ENCODE results near the gene C11orf54. TPM values are rescaled to one million over a fixed set of nuclear protein-coding genes. Genes with fewer than 3 reads are reported as not detected.
A peak's percentile ranks its signal among the peaks of the same experiment; 100 is the strongest.

C11orf54 gene
- total and polyA plus RNA-seq, 10 of the 15 experiments (the other 5 are each of a cell fraction or from before 2014, with no cell fraction given): 15.1 to 32.3 (median 26.8) TPM

DNA sequence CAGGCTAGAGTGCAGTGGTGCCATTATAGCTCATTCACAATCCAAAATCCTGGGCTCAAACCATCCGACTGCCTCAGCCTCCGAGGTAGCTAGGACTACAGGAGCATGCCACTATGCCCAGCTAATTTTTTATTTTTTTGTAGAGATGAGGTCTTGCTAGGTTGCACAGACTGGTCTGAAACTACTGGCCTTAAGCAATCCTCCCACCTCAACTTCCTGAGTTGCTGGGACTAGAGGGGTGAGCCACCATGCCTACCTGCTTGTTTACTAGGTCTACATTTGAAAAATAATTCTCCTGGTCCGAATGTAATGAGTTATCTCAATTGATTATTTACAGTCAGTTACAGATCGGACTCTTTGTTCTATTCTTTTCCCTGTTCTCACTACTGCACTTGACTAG, 22.2 kb upstream of the C11orf54 start:
- WGBS (ENCODE audit: insufficient coverage, insufficient replicate concordance, low lambda C conversion rate, missing lambda C conversion rate): 75% methylated on average over 4 of the region's 4 CpGs
- no TSS peak for BruUV-seq (replicated peaks)
- Histone ChIP-seq H3K4me2 (ENCODE audit: control insufficient read depth, insufficient read depth) (no peak overlapping the region), H3K27me3 (replicated peaks in 1 of 2; ENCODE audit: control insufficient read depth in 2 of 2, insufficient read depth in 2 of 2, low read length in 1 of 2) (no peaks in the 10 kb centered on the region), H3K27ac (ENCODE audit: control insufficient read depth, insufficient read depth) (no peak overlapping the region), H3K4me1 (ENCODE audit: control insufficient read depth, insufficient read depth, low read length) (peaks cover 12% of the 10 kb centered on the region), H3K79me2 (ENCODE audit: control insufficient read depth, insufficient read depth, low read length) (peaks cover 5% of the 10 kb centered on the region), H3K9me3 (replicated peaks; ENCODE audit: control insufficient read depth, insufficient read depth, low read length) (no peaks in the 10 kb centered on the region; the same call in 2 of the 3 replicates), H3K9ac (ENCODE audit: control insufficient read depth, insufficient read depth, low read length) (no peak overlapping the region), H4K20me1 (ENCODE audit: control insufficient read depth, insufficient read depth) (no peaks in the 10 kb centered on the region), H2AFZ (ENCODE audit: control insufficient read depth, low read depth, low read length) (no peak overlapping the region), H3K36me3 (ENCODE audit: control insufficient read depth in 2 of 2, insufficient read depth in 2 of 2, low read length in 1 of 2) (peaks cover 13 to 25% of the 10 kb centered on the region in 2 experiments), H3K4me3 (no peak overlapping the region)
- intact Hi-C loops (cut with micrococcal nuclease; ENCODE audit: unreplicated experiment): no loop called here
- no peak for TF ChIP-seq MTA3 (IDR thresholded peaks at IDR 0.05; ENCODE audit: borderline replicate concordance, low read length)
- TF ChIP-seq KAT2A (conservative IDR thresholded peaks at IDR 0.05; ENCODE audit: control insufficient read depth, low read depth, low read length): no peak
- TF ChIP-seq FOXK2 (IDR thresholded peaks at IDR 0.05): no peak
- TF ChIP-seq PRDM15 (CRISPR knock-in tag; IDR thresholded peaks at IDR 0.05): no peak
- TF ChIP-seq IRF3 (IDR thresholded peaks at IDR 0.05): no peak
- ATAC-seq (peak; percentile 12; the same call in 2 of the 3 replicates), FAIRE-seq (no peak), DNase-seq (ENCODE audit: low read depth, low spot score) (no peak)
- ChIA-PET RAD21 (ENCODE audit: unreplicated experiment) (interaction anchor here (0.6 to 3.2 kb wide), 3 partner anchors 12 to 784 kb away, joined by 3 to 10 read pairs (median 3); partner anchors contain the start of genes C11orf54 and TAF1D), CTCF (interaction anchor here (1.0 kb wide), 1 partner anchor 14 kb away, joined by 3 read pairs; no protein-coding TSS in a partner anchor), POLR2A (interaction anchor here (0.6 to 2.1 kb wide), 5 partner anchors 13 to 1249 kb away, joined by 3 to 5 read pairs (median 3); partner anchors contain the start of gene CEP295), SMC1A (ENCODE audit: uncharacterized antibody, unreplicated experiment) (interaction anchor here (0.6 to 5.3 kb wide), 5 partner anchors 13 to 158 kb away, joined by 3 to 30 read pairs (median 4); no protein-coding TSS in a partner anchor)
- in situ Hi-C loops (cut with MboI): no loop called here
